Spinal cord (tissue), 10 donors: ENCODE measurements around the gene CAPN6. TPM values are rescaled to one million over a fixed set of nuclear protein-coding genes. Genes with fewer than 3 reads are reported as not detected.

Experiments
- DNase-seq, 6 donors: peaks; one replicate each; pipeline versions ENCODE4 v3.0.0 to v3.0.0-alpha.2; 2013 to 2015; ENCODE audit warnings: low spot score in 6 of 6, low read depth in 4 of 6
- H3K27ac ChIP-seq: one replicate; pipeline ENCODE4 v1.5.1; 2013; ENCODE audit warnings: low read depth, low read length, control low read depth
- H3K27me3 ChIP-seq: one replicate; pipeline ENCODE4 v1.6.1; 2013; ENCODE audit warnings: low read length; ENCODE audit not compliant: control insufficient read depth, insufficient read depth
- H3K36me3 ChIP-seq: one replicate; pipeline ENCODE4 v1.6.1; 2013; ENCODE audit warnings: low read length; ENCODE audit not compliant: control insufficient read depth, insufficient read depth
- H3K4me1 ChIP-seq: one replicate; pipeline ENCODE4 v1.6.1; 2013; ENCODE audit warnings: low read length; ENCODE audit not compliant: control insufficient read depth, insufficient read depth
- H3K4me3 ChIP-seq: one replicate; pipeline ENCODE4 v1.5.1; 2013; ENCODE audit warnings: low read depth, low read length, control low read depth
- H3K9me3 ChIP-seq: one replicate; pipeline ENCODE4 v1.6.1; 2013; ENCODE audit warnings: low read length; ENCODE audit not compliant: control insufficient read depth, insufficient read depth
- WGBS: methylation state at CpG from one replicate; pipeline ENCODE4 v1.1.5; 2013; ENCODE audit warnings: missing lambda C conversion rate; ENCODE audit not compliant: insufficient coverage; 5-methylcytosine and 5-hydroxymethylcytosine counted together
- polyA plus RNA-seq, 2 donors: library from polyadenylated mRNA; unstranded; fragments of 120-200 nt; gene quantifications; one replicate each; pipeline ENCODE4 v1.2.1, GENCODE V29; 2013; ENCODE audit not compliant: insufficient read length in 2 of 2
- total RNA-seq, 2 donors: library from RNA; depleted of rRNA in 1 of 2; stranded (reverse); fragments of 120-200 nt in 1 of 2; fragments of >200 nt in 1 of 2; gene quantifications; one replicate each; pipeline versions ENCODE4 v1.2.3 to v1.2.4, GENCODE V29; 2013 to 2014
- donor health status: healthy.

The CAPN6 gene
- total and polyA plus RNA-seq, 4 donors, result 1.3 to 47.4 (median 13.3) TPM

DNA sequence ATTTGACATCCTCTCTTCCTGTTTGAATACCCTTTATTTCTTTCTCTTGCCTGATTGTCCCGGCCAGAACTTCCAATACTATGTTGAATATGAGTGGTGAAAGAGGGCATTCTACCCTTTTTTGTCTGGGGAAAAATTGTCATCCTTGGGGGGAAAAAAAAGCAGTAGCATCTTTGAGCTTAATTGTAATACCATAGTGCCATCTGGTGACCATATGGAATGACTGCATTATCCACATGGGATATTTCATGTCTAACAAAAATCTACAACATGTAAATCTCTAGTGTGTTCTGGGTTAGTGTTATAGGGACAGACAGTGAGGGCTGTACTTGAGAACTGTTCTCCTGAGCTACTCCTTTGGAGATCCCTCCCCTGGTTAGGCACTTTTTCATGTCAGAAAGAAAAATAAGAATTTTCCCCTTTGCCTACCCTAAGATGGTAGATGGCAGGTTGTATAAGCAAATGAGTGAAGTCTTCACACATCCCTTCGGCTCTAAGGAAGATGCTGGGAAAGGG lies 26.0 kb downstream of the CAPN6 start:
- Histone ChIP-seq H3K4me1 (no peaks in the 10 kb centered on the region), H3K27ac (no peak overlapping the region), H3K27me3 (peaks cover 13% of the 10 kb centered on the region), H3K4me3 (no peak overlapping the region), H3K36me3 (no peaks in the 10 kb centered on the region), H3K9me3 (no peaks in the 10 kb centered on the region)
- peak in 4 of 6 donors; percentile 10 to 61 (median 38) for DNase-seq
- WGBS, result 80% methylated on average over 1 of the region's 2 CpGs

DNA sequence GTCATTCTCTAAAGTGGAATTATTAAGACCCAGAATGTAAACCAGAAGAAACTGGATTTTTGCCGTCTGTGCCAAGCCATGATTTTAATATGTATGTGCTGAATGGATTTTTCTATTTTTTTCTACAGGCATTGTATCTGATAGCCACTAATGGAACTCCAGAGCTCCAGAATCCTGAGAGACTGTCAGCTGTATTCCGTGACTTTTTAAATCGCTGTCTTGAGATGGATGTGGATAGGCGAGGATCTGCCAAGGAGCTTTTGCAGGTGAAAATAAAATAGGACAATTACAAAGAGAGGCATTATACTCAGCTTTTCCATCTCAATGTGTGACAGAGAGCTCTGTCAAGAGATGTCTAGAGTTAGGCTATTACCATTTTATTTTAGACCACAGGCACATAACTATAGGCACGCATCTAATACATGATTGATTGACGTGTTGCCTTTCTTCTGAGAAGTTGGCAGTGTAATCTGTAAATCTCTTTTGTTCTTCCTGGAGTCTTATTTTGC lies 53.9 kb downstream of the CAPN6 start:
- H3K27ac ChIP-seq, result no peak overlapping the region
- H3K4me1 ChIP-seq, result no peaks in the 10 kb centered on the region
- 80% methylated on average over 1 of the region's 6 CpGs for WGBS
- H3K36me3 ChIP-seq, result no peaks in the 10 kb centered on the region
- no peaks in the 10 kb centered on the region for H3K9me3 ChIP-seq
- H3K27me3 ChIP-seq, result peaks cover 14% of the 10 kb centered on the region
- no peak for DNase-seq
- H3K4me3 ChIP-seq, result no peak overlapping the region

DNA sequence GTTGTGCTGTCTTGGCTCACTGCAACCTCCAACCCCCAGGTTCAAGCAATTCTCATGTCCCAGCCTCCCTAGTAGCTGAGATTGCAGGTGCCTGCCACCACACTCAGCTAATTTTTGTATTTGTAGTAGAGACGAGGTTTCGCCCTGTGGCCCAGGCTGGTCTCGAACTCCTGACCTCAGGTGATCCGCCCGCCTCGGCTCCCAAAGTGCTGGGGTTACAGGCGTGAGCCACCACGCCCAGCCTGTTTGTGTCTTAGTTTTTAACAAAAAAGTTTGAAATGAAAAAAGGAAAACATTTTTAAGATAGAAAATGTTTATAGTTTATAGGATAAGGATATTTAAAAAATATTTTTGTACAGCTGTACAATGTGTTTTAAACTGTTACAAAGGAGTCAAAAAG lies 62.4 kb downstream of the CAPN6 start:
- no peak for DNase-seq
- no peak overlapping the region for H3K27ac ChIP-seq
- H3K27me3 ChIP-seq, result peaks cover 8% of the 10 kb centered on the region
- no peaks in the 10 kb centered on the region for H3K4me1 ChIP-seq
- H3K4me3 ChIP-seq, result no peak overlapping the region
- no peaks in the 10 kb centered on the region for H3K36me3 ChIP-seq
- WGBS, result 90% methylated on average over 6 of the region's 8 CpGs
- H3K9me3 ChIP-seq, result no peaks in the 10 kb centered on the region

DNA sequence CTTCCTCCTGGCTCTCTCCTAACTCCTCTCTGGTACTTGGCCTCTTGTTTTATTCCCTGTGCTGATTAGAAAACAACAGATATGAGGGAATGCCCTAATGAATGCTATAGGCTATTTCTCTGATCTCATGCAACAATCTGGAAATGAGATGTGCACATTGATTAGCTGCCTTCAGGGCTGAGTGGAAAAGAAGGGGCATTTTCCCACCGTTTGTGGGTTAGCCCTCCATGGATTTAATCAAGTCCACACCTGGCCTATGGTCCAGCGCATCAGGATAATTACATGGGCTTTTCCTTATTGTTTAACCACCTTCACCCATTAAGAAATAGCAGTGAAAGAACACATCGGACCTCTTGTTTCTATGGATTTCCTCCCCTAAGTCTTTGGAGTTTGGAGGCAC lies 70.0 kb downstream of the CAPN6 start:
- no peaks in the 10 kb centered on the region for H3K9me3 ChIP-seq
- no peak for DNase-seq
- WGBS, result 0% methylated on average over 1 of the region's 3 CpGs
- H3K4me1 ChIP-seq, result no peaks in the 10 kb centered on the region
- no peak overlapping the region for H3K4me3 ChIP-seq
- H3K36me3 ChIP-seq, result no peaks in the 10 kb centered on the region
- peaks cover 8% of the 10 kb centered on the region for H3K27me3 ChIP-seq
- no peak overlapping the region for H3K27ac ChIP-seq

DNA sequence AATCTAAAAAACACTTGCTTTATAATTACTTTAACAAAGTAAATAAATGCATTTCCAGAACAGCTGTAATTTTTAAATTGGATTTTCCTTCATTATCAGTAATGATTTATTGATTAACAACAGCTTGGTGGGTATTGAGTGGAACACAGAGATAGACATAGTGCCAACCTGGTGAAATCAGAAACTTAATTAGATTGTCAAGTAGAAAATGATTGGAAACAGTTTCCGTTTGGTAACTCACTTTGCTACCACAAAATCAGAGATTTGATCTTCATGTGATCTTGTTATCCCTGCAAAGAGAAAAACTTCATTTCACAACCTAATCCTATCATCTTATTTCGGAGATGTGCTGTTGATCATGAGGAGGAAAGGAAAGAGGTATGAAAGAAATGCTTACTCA lies 70.8 kb downstream of the CAPN6 start:
- no CpG with 5 or more reads among the region's 2 CpGs for WGBS

More for the DNA sequence above, 70.8 kb downstream of the CAPN6 start:
- Histone ChIP-seq H3K4me3 (no peak overlapping the region), H3K36me3 (no peaks in the 10 kb centered on the region), H3K27ac (no peak overlapping the region), H3K9me3 (no peaks in the 10 kb centered on the region), H3K27me3 (peaks cover 3% of the 10 kb centered on the region), H3K4me1 (no peaks in the 10 kb centered on the region)
- DNase-seq, result no peak

Other genes starting within 250 kb of the CAPN6 start
- gene PAK3, start 174.3 kb downstream of the CAPN6 start, total RNA-seq, result 100 to 1,000 TPM in 1 of 2 donors, 10 to 100 TPM in 1; 30.5 to 120 TPM
- gene PAK3, start 174.3 kb downstream of the CAPN6 start, polyA plus RNA-seq, result 10 to 100 TPM; 48.0 to 62.4 TPM
- 10 to 100 TPM; 33.4 to 46.3 TPM for gene DCX, start 141.7 kb upstream of the CAPN6 start, total RNA-seq
- 100 to 1,000 TPM in 1 of 2 donors, 10 to 100 TPM in 1; 93.8 to 129 TPM for gene DCX, start 141.7 kb upstream of the CAPN6 start, polyA plus RNA-seq
- 1 to 10 TPM in 1 of 2 donors, under 1 TPM in 1; 0.83 to 5.1 TPM for gene SERTM2, start 241.2 kb upstream of the CAPN6 start, total RNA-seq
- gene SERTM2, start 241.2 kb upstream of the CAPN6 start, polyA plus RNA-seq, result 1 to 10 TPM; 1.4 to 2.0 TPM